ENCODE results near the gene SPIN1.

The SPIN1 gene

GRCh38 chr9:88387552-88388202, 567 bp upstream of the SPIN1 start:
- H3K4me1 ChIP-seq (ENCODE audit: control insufficient read depth, insufficient read depth, low read length, unreplicated experiment), result peaks cover 23% of the 10 kb centered on the region
- H3K4me3 ChIP-seq (ENCODE audit: low read depth, low read length), result peak overlapping the region; percentile 99
- H3K27me3 ChIP-seq (ENCODE audit: insufficient read depth, low read length), result no peaks in the 10 kb centered on the region
- peak overlapping the region; percentile 61; the same call in 1 of the 2 replicates for H3K27ac ChIP-seq (ENCODE audit: low read depth, low read length)
- peaks cover 37% of the 10 kb centered on the region for H3K79me2 ChIP-seq (ENCODE audit: control insufficient read depth, insufficient read depth, low read length, unreplicated experiment)
- peak overlapping the region; percentile 100 for H2AFZ ChIP-seq (ENCODE audit: low read length, unreplicated experiment)
- no peaks in the 10 kb centered on the region for H3K36me3 ChIP-seq (ENCODE audit: insufficient read depth, low read length)

GRCh38 chr9:88388886-88389605, 802 bp downstream of the SPIN1 start:
- peak overlapping the region; percentile 79 for H2AFZ ChIP-seq (ENCODE audit: low read length, unreplicated experiment)
- H3K4me3 ChIP-seq (ENCODE audit: low read depth, low read length), result peak overlapping the region; percentile 99
- H3K27ac ChIP-seq (ENCODE audit: low read depth, low read length), result peak overlapping the region; percentile 49
- H3K4me1 ChIP-seq (ENCODE audit: control insufficient read depth, insufficient read depth, low read length, unreplicated experiment), result peaks cover 23% of the 10 kb centered on the region
- peaks cover 48% of the 10 kb centered on the region for H3K79me2 ChIP-seq (ENCODE audit: control insufficient read depth, insufficient read depth, low read length, unreplicated experiment)
- no peaks in the 10 kb centered on the region for H3K27me3 ChIP-seq (ENCODE audit: insufficient read depth, low read length)
- no peaks in the 10 kb centered on the region for H3K36me3 ChIP-seq (ENCODE audit: insufficient read depth, low read length)

GRCh38 chr9:88390371-88390990, 2.2 kb downstream of the SPIN1 start:
- Histone ChIP-seq H3K27me3 (ENCODE audit: insufficient read depth, low read length) (no peaks in the 10 kb centered on the region), H3K36me3 (ENCODE audit: insufficient read depth, low read length) (0 out of 2 replicates have a peak, but pooled peaks cover 3% of the 10 kb centered on the region), H2AFZ (ENCODE audit: low read length, unreplicated experiment) (no peak overlapping the region), H3K27ac (ENCODE audit: low read depth, low read length) (no peak overlapping the region), H3K4me1 (ENCODE audit: control insufficient read depth, insufficient read depth, low read length, unreplicated experiment) (peaks cover 23% of the 10 kb centered on the region), H3K4me3 (ENCODE audit: low read depth, low read length) (peak overlapping the region; percentile 99), H3K79me2 (ENCODE audit: control insufficient read depth, insufficient read depth, low read length, unreplicated experiment) (peaks cover 61% of the 10 kb centered on the region)

DNA sequence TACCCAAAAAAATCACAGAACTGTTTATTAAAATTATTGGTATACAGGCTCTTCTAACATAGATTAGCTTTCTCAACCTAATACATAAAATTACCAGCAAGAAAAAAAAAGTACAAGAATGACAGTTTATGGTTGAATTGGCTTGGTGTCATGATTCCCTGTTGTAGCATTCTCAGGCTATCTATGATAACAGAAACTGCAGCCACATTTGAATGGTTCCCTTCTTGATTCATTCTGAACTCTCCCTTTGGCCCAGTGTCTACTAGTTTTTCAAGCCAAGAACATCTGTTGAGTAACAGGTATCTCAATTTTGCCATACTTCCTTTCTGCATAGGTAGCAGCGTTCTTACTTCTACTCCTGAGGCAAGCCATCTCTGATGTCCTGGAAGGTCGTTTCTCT, 3.0 kb downstream of the SPIN1 start:
- Histone ChIP-seq H3K4me3 (ENCODE audit: low read depth, low read length) (no peak overlapping the region), H3K27me3 (ENCODE audit: insufficient read depth, low read length) (no peaks in the 10 kb centered on the region), H3K4me1 (ENCODE audit: control insufficient read depth, insufficient read depth, low read length, unreplicated experiment) (peaks cover 23% of the 10 kb centered on the region), H3K79me2 (ENCODE audit: control insufficient read depth, insufficient read depth, low read length, unreplicated experiment) (peaks cover 68% of the 10 kb centered on the region), H3K36me3 (ENCODE audit: insufficient read depth, low read length) (0 out of 2 replicates have a peak, but pooled peaks cover 3% of the 10 kb centered on the region), H3K27ac (ENCODE audit: low read depth, low read length) (no peak overlapping the region), H2AFZ (ENCODE audit: low read length, unreplicated experiment) (no peak overlapping the region)

DNA sequence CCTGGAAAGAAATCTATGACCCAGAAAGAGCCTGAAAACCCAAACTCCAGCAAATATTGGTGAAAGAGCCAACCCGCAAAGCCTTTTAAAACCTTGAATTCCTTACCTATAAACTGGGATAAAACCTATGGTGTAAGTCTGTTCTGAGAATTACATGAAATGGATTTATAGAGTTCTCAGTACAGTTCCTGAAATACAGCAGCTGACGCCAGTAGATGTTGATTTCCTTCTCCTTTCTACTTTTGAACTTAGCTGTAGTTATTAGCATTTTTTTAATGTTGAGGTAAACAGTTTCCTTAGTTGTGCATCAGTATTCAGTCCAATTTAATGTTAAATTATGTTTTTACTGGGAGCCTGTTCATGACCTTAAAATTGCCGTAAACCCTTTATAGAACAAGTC, 3.7 kb downstream of the SPIN1 start:
- Histone ChIP-seq H3K27ac (ENCODE audit: low read depth, low read length) (no peak overlapping the region), H3K4me3 (ENCODE audit: low read depth, low read length) (no peak overlapping the region), H3K27me3 (ENCODE audit: insufficient read depth, low read length) (no peaks in the 10 kb centered on the region), H3K36me3 (ENCODE audit: insufficient read depth, low read length) (0 out of 2 replicates have a peak, but pooled peaks cover 3% of the 10 kb centered on the region), H3K4me1 (ENCODE audit: control insufficient read depth, insufficient read depth, low read length, unreplicated experiment) (peaks cover 24% of the 10 kb centered on the region), H3K79me2 (ENCODE audit: control insufficient read depth, insufficient read depth, low read length, unreplicated experiment) (peaks cover 75% of the 10 kb centered on the region), H2AFZ (ENCODE audit: low read length, unreplicated experiment) (no peak overlapping the region)

DNA sequence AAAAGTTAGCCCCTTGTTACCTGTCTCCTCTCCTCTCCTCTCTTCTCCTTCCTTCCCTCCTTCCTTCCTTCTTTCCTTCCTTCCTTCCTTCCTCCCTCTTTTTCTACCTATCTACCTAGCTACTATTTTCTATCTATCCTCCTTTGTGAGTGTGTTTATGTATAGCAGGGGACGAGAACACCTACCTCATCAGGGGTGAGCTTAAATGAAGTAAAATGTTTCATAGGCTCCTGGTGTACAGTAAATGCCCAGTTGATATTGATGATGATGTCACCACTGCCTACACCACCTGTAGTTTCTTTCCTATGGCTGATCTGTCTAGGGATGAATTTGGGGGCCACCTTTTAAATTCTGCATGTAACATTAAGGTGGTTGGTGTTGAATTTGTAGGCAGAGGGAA, 4.3 kb downstream of the SPIN1 start:
- H2AFZ ChIP-seq (ENCODE audit: low read length, unreplicated experiment), result no peak overlapping the region
- no peak overlapping the region for H3K4me3 ChIP-seq (ENCODE audit: low read depth, low read length)
- H3K36me3 ChIP-seq (ENCODE audit: insufficient read depth, low read length), result 0 out of 2 replicates have a peak, but pooled peaks cover 3% of the 10 kb centered on the region

DNA sequence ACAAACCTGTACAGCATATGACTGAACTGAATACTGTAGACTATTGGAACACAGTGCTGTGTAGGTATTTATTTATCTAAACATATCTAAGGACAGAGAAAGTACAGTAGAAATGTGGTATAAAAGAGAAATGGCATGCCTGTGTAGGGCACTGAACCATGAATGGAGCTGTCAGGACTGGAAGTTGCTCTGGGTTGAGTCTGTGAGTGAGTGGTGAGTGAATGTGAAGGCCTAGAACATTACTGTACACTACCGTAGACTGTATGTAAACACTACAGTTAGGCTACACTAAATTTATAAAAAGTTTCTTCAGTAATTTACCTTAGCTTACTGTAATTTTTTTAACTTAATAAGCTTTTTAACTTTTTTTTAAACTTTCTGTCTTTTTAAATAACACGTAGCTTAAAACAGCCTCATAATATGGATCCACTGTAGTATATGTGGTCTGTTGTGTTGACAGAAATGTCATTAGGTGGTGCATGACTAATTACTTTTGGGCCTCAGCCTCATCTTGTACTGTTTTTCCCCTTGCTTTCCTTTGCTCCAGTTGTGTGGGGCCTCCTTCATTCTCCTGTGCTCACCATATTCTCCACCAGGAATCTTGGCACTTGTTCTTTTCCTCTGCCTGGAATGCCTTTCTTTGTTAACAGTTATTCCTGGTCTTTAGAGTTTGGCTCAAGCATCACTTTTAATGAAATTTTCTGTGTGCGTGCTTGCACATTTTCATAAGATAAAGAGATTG, 8.8 kb downstream of the SPIN1 start:
- 0 out of 2 replicates have a peak, but pooled peaks cover 3% of the 10 kb centered on the region for H3K36me3 ChIP-seq (ENCODE audit: insufficient read depth, low read length)
- no peaks in the 10 kb centered on the region for H3K27me3 ChIP-seq (ENCODE audit: insufficient read depth, low read length)
- H2AFZ ChIP-seq (ENCODE audit: low read length, unreplicated experiment), result no peak overlapping the region
- no peak overlapping the region for H3K27ac ChIP-seq (ENCODE audit: low read depth, low read length)
- H3K79me2 ChIP-seq (ENCODE audit: control insufficient read depth, insufficient read depth, low read length, unreplicated experiment), result peaks cover 94% of the 10 kb centered on the region
- H3K4me1 ChIP-seq (ENCODE audit: control insufficient read depth, insufficient read depth, low read length, unreplicated experiment), result peaks cover 26% of the 10 kb centered on the region
- H3K4me3 ChIP-seq (ENCODE audit: low read depth, low read length), result no peak overlapping the region

More for the DNA sequence above, 4.3 kb downstream of the SPIN1 start:
- peaks cover 78% of the 10 kb centered on the region for H3K79me2 ChIP-seq (ENCODE audit: control insufficient read depth, insufficient read depth, low read length, unreplicated experiment)
- no peak overlapping the region for H3K27ac ChIP-seq (ENCODE audit: low read depth, low read length)
- H3K4me1 ChIP-seq (ENCODE audit: control insufficient read depth, insufficient read depth, low read length, unreplicated experiment), result peaks cover 26% of the 10 kb centered on the region
- no peaks in the 10 kb centered on the region for H3K27me3 ChIP-seq (ENCODE audit: insufficient read depth, low read length)

DNA sequence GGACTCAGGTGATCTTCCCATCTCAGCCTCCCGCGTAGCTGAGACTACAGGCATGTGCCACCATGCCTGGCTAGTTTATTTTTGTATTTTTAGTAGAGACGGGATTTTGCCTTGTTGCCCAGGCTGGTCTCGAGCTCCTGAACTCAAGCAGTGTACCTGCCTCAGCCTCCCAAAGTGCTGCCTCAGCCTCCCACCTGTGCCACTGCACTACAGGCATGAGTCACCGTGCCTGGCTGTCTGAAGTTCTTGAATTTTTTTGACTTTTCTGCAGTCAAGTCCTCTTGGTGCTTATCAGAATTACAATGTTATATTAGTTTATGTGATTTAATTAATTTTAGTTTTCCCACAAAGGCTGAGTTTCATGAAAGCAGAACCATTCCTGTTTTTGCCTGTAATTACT, 9.8 kb downstream of the SPIN1 start:
- H3K4me1 ChIP-seq (ENCODE audit: control insufficient read depth, insufficient read depth, low read length, unreplicated experiment), result peaks cover 26% of the 10 kb centered on the region

DNA sequence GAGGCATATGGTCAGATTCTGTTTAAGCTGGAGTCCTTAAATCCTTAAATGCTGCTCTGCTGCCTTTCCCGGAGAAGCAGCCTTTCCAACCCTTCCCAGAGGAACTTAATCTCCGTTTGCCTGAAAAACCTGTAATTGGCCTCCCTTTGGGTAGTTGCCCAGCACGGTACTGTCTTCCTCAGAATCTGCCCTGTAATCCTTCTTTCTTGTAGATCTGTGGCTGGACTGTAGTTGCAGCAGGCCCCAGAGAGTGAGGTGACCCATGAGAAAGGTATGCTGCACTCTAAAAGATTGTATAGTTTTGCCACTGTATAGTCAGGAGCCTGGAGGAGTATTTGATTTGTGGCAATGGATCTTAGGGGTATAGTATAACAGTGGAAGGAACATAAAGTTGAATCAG, 11.7 kb downstream of the SPIN1 start:
- 0 out of 2 replicates have a peak, but pooled peaks cover 3% of the 10 kb centered on the region for H3K36me3 ChIP-seq (ENCODE audit: insufficient read depth, low read length)
- H2AFZ ChIP-seq (ENCODE audit: low read length, unreplicated experiment), result no peak overlapping the region
- peak overlapping the region; percentile 24; the same call in 1 of the 2 replicates for H3K4me3 ChIP-seq (ENCODE audit: low read depth, low read length)
- H3K4me1 ChIP-seq (ENCODE audit: control insufficient read depth, insufficient read depth, low read length, unreplicated experiment), result peaks cover 26% of the 10 kb centered on the region
- no peaks in the 10 kb centered on the region for H3K27me3 ChIP-seq (ENCODE audit: insufficient read depth, low read length)
- peaks cover 94% of the 10 kb centered on the region for H3K79me2 ChIP-seq (ENCODE audit: control insufficient read depth, insufficient read depth, low read length, unreplicated experiment)
- peak overlapping the region; percentile 56 for H3K27ac ChIP-seq (ENCODE audit: low read depth, low read length)

More for the DNA sequence above, 9.8 kb downstream of the SPIN1 start:
- no peak overlapping the region for H2AFZ ChIP-seq (ENCODE audit: low read length, unreplicated experiment)
- H3K79me2 ChIP-seq (ENCODE audit: control insufficient read depth, insufficient read depth, low read length, unreplicated experiment), result peaks cover 94% of the 10 kb centered on the region
- no peak overlapping the region for H3K4me3 ChIP-seq (ENCODE audit: low read depth, low read length)
- no peak overlapping the region for H3K27ac ChIP-seq (ENCODE audit: low read depth, low read length)
- H3K27me3 ChIP-seq (ENCODE audit: insufficient read depth, low read length), result no peaks in the 10 kb centered on the region
- H3K36me3 ChIP-seq (ENCODE audit: insufficient read depth, low read length), result 0 out of 2 replicates have a peak, but pooled peaks cover 3% of the 10 kb centered on the region

DNA sequence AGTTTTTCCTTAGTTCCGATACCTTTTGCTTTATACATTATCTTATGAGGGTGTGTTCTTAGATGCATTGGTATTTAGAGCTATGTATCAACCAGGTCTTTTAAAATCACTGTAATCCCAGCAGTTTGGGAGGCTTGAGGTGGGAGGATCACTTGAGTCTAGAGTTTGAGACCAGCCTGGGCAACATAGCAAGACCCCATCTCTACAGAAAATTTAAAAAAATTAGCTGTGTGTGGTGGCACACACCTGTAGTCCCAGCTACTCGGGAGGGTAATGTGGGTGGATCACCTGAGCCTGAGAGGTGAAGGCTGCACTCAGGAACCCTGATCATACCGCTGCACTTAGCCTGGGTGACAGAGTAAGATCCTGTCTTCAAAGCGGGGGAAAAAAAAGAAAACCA, 15.1 kb downstream of the SPIN1 start:
- no peak overlapping the region for H3K4me3 ChIP-seq (ENCODE audit: low read depth, low read length)
- no peaks in the 10 kb centered on the region for H3K27me3 ChIP-seq (ENCODE audit: insufficient read depth, low read length)
- no peak overlapping the region for H2AFZ ChIP-seq (ENCODE audit: low read length, unreplicated experiment)
- H3K36me3 ChIP-seq (ENCODE audit: insufficient read depth, low read length), result no peaks in the 10 kb centered on the region
- H3K4me1 ChIP-seq (ENCODE audit: control insufficient read depth, insufficient read depth, low read length, unreplicated experiment), result peaks cover 15% of the 10 kb centered on the region
- H3K27ac ChIP-seq (ENCODE audit: low read depth, low read length), result no peak overlapping the region
- H3K79me2 ChIP-seq (ENCODE audit: control insufficient read depth, insufficient read depth, low read length, unreplicated experiment), result peaks cover 92% of the 10 kb centered on the region

Measured in ACC112 (cell line).